OCI-LY3 (cell line): ENCODE data around the gene ENPP3.

ENCODE experiments used
- CTCF ChIP-seq: fragments of 200-600, 300-600 bp; sonication (generic); IDR thresholded peaks from 2 replicates; pipeline ENCODE4 v1.5.1; 2014; ENCODE audit warnings: antibody characterized with exemption, low read length, low read depth
- EZH2phosphoT487 ChIP-seq: fragments of 200-600 bp; shearing (Covaris generic); IDR thresholded peaks from 2 replicates; pipeline ENCODE4 v1.6.1; 2018; ENCODE audit warnings: antibody characterized with exemption, mixed run types, low read depth

DNA sequence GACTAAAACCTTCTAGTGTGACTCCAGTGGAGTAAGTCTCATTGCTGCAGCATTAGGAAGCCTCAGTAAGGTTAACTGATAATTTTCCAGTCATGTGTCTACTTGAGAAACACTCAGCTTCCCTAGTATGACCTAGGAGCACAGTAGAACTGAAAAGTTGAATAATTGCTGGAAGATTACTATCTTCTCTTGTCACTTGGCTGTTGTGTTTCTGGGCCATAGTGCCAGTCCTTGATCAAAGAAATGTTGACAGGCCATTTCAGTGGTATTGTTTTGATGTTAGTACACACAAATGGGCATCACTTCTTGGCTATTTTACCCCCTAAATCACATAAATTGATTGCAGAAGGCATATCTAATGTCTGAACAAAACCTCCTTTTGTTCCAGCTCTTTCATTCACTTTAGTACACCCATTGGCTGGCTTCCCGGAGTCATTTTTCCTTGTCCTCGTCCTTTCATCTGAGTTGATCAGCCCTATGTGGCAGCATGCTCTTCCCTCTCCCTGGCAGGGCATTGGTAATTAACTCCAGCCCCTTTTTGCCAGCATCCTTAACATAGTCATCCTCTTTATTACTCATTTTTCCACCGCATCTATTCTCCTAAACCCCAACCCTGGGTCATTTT lies 6.0 kb downstream of the ENPP3 start:
- TF ChIP-seq CTCF = no peak
- TF ChIP-seq EZH2phosphoT487 = no peak
